Measurements from ENCODE around the gene COL6A1. TPM values are rescaled to one million over a fixed set of nuclear protein-coding genes. Genes with fewer than 3 reads are reported as not detected.

Gene COL6A1
- total RNA-seq, 1 experiment from 2014 or later, result 87.5 TPM

DNA sequence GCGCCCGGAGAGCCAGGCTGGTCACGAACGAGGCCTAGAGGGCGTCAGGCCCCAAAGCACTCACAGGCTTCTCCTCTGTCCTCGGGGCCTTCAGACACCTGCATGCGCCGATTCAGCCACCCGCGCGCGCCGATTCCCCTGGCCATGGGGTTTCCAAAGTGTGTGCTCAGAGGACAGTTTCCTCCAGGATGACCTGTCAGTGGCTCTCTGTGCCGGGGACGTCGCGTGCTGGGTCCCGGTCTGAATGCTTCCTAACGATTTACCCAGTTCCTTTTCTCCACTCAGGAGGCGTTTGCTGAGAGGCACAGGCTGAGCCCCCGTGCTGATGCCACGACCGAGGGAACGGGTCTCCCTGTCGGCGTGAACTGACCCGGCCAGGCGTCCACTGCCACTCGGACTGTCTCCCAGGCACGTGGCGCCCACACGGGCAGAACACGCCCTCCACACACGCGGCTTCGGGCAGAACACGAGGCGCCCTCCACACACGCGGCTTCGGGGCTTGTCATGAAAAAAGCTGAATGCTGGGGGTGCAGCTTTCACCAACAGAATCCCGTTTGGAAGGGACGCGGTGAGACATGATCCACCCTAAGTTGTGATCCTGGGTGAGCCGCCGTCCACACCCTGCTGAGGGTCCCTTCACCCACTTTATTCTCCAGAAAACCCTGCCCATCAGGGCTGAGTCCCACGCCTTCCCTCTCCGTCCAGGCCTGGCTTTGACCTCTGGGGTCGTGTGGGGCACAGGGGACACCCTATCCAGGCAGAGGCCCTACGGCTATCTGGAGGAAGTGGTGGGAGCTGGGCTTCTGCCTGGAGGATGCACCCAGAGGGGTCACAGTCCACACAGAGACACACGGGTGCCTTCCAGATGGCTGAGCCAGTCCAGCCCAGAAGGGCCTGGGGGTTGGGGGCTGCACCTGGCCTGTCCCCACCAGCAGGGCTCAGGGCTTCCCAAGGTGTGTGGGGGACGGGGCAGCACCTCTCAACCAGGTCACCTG is 56.1 kb downstream of the COL6A1 start:
- ATAC-seq (no peak), DNase-seq (ENCODE audit: low read depth, low spot score) (no peak)
- Histone ChIP-seq H3K36me3 (ENCODE audit: control insufficient read depth in 1 of 2, insufficient read depth in 2 of 2, low read length in 2 of 2) (no peaks in the 10 kb centered on the region), H3K4me1 (ENCODE audit: control insufficient read depth in 1 of 2, insufficient read depth in 2 of 2, low read length in 2 of 2) (no peaks in the 10 kb centered on the region), H2AFZ (ENCODE audit: low read depth, low read length, poor library complexity, severe bottlenecking) (no peak overlapping the region), H3K9me3 (ENCODE audit: control insufficient read depth in 1 of 2, insufficient read depth in 1 of 2, low read depth in 1 of 2, low read length in 2 of 2) (no peaks in the 10 kb centered on the region), H3K4me2 (ENCODE audit: low read length) (no peak overlapping the region), H3K27me3 (ENCODE audit: insufficient read depth, low read length) (no peaks in the 10 kb centered on the region), H3K9ac (ENCODE audit: low read length) (no peak overlapping the region), H4K20me1 (ENCODE audit: insufficient read depth) (no peaks in the 10 kb centered on the region), H3K4me3 (replicated peaks in 1 of 2; ENCODE audit: low read depth in 1 of 2, low read length in 2 of 2) (no peak overlapping the region), H3K9me2 (ENCODE audit: insufficient read depth) (no peaks in the 10 kb centered on the region), H3K27ac (ENCODE audit: low read depth, low read length) (no peak overlapping the region), H3K79me2 (ENCODE audit: insufficient read depth, low read length) (no peaks in the 10 kb centered on the region)
- ChIA-PET POLR2A (no interaction called here), RAD21 (ENCODE audit: low non-redundant PET in 1 of 2, low total read pairs in 2 of 2, uncharacterized antibody in 2 of 2, unreplicated experiment in 2 of 2) (no interaction called here), CTCF (no interaction called here)
- intact Hi-C loops (cut with micrococcal nuclease), result no loop called here
- no TSS peak for BruUV-seq (replicated peaks)
- TF ChIP-seq ZNF274 (IDR thresholded peaks at IDR 0.05; ENCODE audit: low read depth, low read length) (no peak), SP1 (IDR thresholded peaks at IDR 0.05; ENCODE audit: low read depth) (no peak), JUND (IDR thresholded peaks at IDR 0.05) (no peak), RAD21 (IDR thresholded peaks at IDR 0.05; ENCODE audit: low read depth) (no peak), ZBTB33 (IDR thresholded peaks at IDR 0.05; ENCODE audit: extremely low read depth, insufficient replicate concordance, low read length) (no peak), YY1 (IDR thresholded peaks at IDR 0.05; ENCODE audit: extremely low read depth, insufficient replicate concordance, low read depth, low read length) (no peak), EZH2 (IDR thresholded peaks at IDR 0.05) (no peak), EGR1 (IDR thresholded peaks at IDR 0.05; ENCODE audit: low read depth) (no peak), EZH2phosphoT487 (IDR thresholded peaks at IDR 0.05; ENCODE audit: borderline replicate concordance) (no peak), CEBPB (IDR thresholded peaks at IDR 0.05; ENCODE audit: low read depth) (no peak), POLR2A (IDR thresholded peaks at IDR 0.05; ENCODE audit: borderline replicate concordance, extremely low read depth, insufficient read depth, insufficient read length) (no peak), SRF (IDR thresholded peaks at IDR 0.05; ENCODE audit: low read depth) (no peak), POLR2AphosphoS5 (IDR thresholded peaks at IDR 0.05; ENCODE audit: low read depth, low read length) (no peak), TCF7L2 (IDR thresholded peaks at IDR 0.05; ENCODE audit: borderline replicate concordance, extremely low read depth, insufficient read depth, insufficient read length) (no peak), ELF1 (IDR thresholded peaks at IDR 0.05; ENCODE audit: borderline replicate concordance, low read depth) (no peak)
- TF ChIP-seq, protein P1, sequence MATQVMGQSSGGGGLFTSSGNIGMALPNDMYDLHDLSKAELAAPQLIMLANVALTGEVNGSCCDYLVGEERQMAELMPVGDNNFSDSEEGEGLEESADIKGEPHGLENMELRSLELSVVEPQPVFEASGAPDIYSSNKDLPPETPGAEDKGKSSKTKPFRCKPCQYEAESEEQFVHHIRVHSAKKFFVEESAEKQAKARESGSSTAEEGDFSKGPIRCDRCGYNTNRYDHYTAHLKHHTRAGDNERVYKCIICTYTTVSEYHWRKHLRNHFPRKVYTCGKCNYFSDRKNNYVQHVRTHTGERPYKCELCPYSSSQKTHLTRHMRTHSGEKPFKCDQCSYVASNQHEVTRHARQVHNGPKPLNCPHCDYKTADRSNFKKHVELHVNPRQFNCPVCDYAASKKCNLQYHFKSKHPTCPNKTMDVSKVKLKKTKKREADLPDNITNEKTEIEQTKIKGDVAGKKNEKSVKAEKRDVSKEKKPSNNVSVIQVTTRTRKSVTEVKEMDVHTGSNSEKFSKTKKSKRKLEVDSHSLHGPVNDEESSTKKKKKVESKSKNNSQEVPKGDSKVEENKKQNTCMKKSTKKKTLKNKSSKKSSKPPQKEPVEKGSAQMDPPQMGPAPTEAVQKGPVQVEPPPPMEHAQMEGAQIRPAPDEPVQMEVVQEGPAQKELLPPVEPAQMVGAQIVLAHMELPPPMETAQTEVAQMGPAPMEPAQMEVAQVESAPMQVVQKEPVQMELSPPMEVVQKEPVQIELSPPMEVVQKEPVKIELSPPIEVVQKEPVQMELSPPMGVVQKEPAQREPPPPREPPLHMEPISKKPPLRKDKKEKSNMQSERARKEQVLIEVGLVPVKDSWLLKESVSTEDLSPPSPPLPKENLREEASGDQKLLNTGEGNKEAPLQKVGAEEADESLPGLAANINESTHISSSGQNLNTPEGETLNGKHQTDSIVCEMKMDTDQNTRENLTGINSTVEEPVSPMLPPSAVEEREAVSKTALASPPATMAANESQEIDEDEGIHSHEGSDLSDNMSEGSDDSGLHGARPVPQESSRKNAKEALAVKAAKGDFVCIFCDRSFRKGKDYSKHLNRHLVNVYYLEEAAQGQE (IDR thresholded peaks at IDR 0.05; ENCODE audit: low read depth), result no peak
- TF ChIP-seq, protein P2, sequence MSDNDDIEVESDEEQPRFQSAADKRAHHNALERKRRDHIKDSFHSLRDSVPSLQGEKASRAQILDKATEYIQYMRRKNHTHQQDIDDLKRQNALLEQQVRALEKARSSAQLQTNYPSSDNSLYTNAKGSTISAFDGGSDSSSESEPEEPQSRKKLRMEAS (IDR thresholded peaks at IDR 0.05), result no peak
- TF ChIP-seq, protein P3, sequence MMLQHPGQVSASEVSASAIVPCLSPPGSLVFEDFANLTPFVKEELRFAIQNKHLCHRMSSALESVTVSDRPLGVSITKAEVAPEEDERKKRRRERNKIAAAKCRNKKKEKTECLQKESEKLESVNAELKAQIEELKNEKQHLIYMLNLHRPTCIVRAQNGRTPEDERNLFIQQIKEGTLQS (IDR thresholded peaks at IDR 0.05), result no peak
